COLO668 (cell line): ENCODE data around the gene AARSD1.
"Not testable (repeated sequence)": the region's sequence is repeated elsewhere in the genome, so short reads cannot be mapped to it uniquely, and the experiment has no call there.

ENCODE experiments used
- DNase-seq: peaks from one replicate; lab custom pipeline; 2025; ENCODE audit not compliant: unreplicated experiment; lab: John Stamatoyannopoulos, UW

The AARSD1 gene

GRCh38 chr17:42920922-42921321, 43.3 kb downstream of the AARSD1 start:
- DNase-seq, result peak; percentile 4

GRCh38 chr17:42920106-42920900, 44.0 kb downstream of the AARSD1 start:
- DNase-seq, result no peak

GRCh38 chr17:42919522-42920077, 44.7 kb downstream of the AARSD1 start:
- DNase-seq, result not testable (repeated sequence)

GRCh38 chr17:42918902-42919521, 45.2 kb downstream of the AARSD1 start:
- peak; percentile 11 for DNase-seq

- DNase-seq, result no peak
These were observed 47.0 kb downstream of the AARSD1 start for GRCh38 chr17:42917236-42917603.

- DNase-seq, result not testable (repeated sequence)
These were observed 47.6 kb downstream of the AARSD1 start for GRCh38 chr17:42916388-42917235.

GRCh38 chr17:42915288-42915687, 49.0 kb downstream of the AARSD1 start:
- not testable (repeated sequence) for DNase-seq

- no peak for DNase-seq
These were observed 50.2 kb downstream of the AARSD1 start for GRCh38 chr17:42913981-42914617.

GRCh38 chr17:42913522-42913921, 50.7 kb downstream of the AARSD1 start:
- no peak for DNase-seq

GRCh38 chr17:42908872-42909700, 55.2 kb downstream of the AARSD1 start:
- DNase-seq, result no peak

- no peak for DNase-seq
These were observed 57.3 kb downstream of the AARSD1 start for GRCh38 chr17:42906772-42907446.

- DNase-seq, result no peak
These were observed 60.2 kb downstream of the AARSD1 start for GRCh38 chr17:42904110-42904469.

- no peak for DNase-seq
These were observed 62.6 kb downstream of the AARSD1 start for GRCh38 chr17:42901535-42902229.
